Gastroesophageal sphincter (tissue), 4 donors: ENCODE measurements around the gene GRIP2. TPM values are rescaled to one million over a fixed set of nuclear protein-coding genes. Genes with fewer than 3 reads are reported as not detected.

Experiments used
- ATAC-seq: fragments of 150-250 bp; one replicate; pipeline ENCODE4 v1.9.1; 2016; ENCODE audit warnings: mild to moderate bottlenecking, moderate library complexity
- H3K27ac ChIP-seq, 4 donors: fragments of 200-600 bp; sonication (generic) in 3 of 4; 1 replicate in 3 of 4; 2 replicates in 1 of 4; pipeline ENCODE4 v1.5.1; 2016 to 2019
- H3K27me3 ChIP-seq: fragments of 200-600 bp; sonication (generic); one replicate; pipeline ENCODE4 v1.5.1; 2019
- H3K36me3 ChIP-seq, 2 donors: fragments of 200-600 bp; sonication (generic); one replicate each; pipeline ENCODE4 v1.5.1; 2019; ENCODE audit warnings: control low read depth in 1 of 2
- H3K4me1 ChIP-seq, 3 donors: fragments of 200-600 bp; sonication (generic); 1 replicate in 2 of 3; 2 replicates in 1 of 3; pipeline ENCODE4 v1.5.1; 2016 to 2019; ENCODE audit warnings: control low read depth in 2 of 3
- H3K4me3 ChIP-seq, 2 donors: fragments of 200-600 bp; sonication (generic); one replicate each; pipeline ENCODE4 v1.5.1; 2019; ENCODE audit warnings: mild to moderate bottlenecking in 1 of 2, moderate library complexity in 1 of 2
- H3K9me3 ChIP-seq, 3 donors: fragments of 200-600 bp; sonication (generic); one replicate each; pipeline ENCODE4 v1.5.1; 2017 to 2019; ENCODE audit warnings: control low read depth in 2 of 3
- CTCF ChIP-seq, 4 experiments: fragments of 200-600 bp in 2 of 4; fragments of 450-650 bp in 2 of 4; sonication (generic) in 1 of 4; IDR thresholded peaks; one replicate each; pipeline ENCODE4 v1.5.1; 2017 to 2019; ENCODE audit warnings: antibody characterized with exemption in 4 of 4, mild to moderate bottlenecking in 2 of 4, moderate library complexity in 2 of 4
- EP300 ChIP-seq: sonication (generic); formaldehyde crosslinking; IDR thresholded peaks from one replicate; pipeline ENCODE4 v1.6.1; 2017; ENCODE audit warnings: antibody characterized with exemption, mild to moderate bottlenecking
- POLR2A ChIP-seq, 2 donors: fragments of 450-650 bp; IDR thresholded peaks; one replicate each; pipeline ENCODE4 v1.6.1; 2017; ENCODE audit warnings: antibody characterized with exemption in 2 of 2, mild to moderate bottlenecking in 2 of 2, moderate library complexity in 1 of 2
- POLR2AphosphoS5 ChIP-seq: sonication (generic); formaldehyde crosslinking; IDR thresholded peaks from one replicate; pipeline ENCODE4 v1.6.1; 2017; ENCODE audit warnings: antibody characterized with exemption
- WGBS, 2 donors: methylation state at CpG; one replicate each; pipeline ENCODE4 v1.1.5; 2018; ENCODE audit warnings: low coverage in 1 of 2; 5-methylcytosine and 5-hydroxymethylcytosine counted together
- total RNA-seq, 4 donors: library from RNA; depleted of rRNA; stranded (reverse); fragments of >200 nt; gene quantifications; one replicate each; pipeline ENCODE4 v1.1.0, GENCODE V29; 2016

The GRIP2 gene
- total RNA-seq, 4 donors from 2014 or later, result 0.27 to 1.6 (median 0.72) TPM

DNA sequence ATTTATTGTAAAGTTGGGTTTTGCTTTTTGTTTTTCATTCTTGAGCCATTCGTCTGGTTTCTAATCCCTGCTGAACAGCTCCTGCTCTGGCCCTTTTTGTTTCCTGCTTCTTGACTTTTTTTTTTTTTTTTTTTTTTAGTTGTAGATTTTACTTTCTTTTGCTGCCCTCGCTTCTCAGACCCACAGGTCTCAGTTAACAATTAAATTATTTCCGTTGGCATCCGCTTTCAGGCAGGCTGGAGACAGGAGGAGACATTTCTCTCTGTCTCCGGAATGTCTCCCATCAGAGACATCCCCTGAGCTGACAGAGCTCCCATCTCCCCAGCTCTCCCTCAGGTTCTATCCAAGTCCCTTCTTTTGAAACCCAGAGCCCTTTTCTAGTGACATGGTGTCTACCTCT lies 69.1 kb downstream of the GRIP2 start:
- ATAC-seq, result no peak
- H3K36me3 ChIP-seq, result peaks cover 0 to 88% of the 10 kb centered on the region in 2 donors
- no peak overlapping the region for H3K4me3 ChIP-seq
- H3K9me3 ChIP-seq, result no peaks in the 10 kb centered on the region
- WGBS, 2 donors, result 90 to 100% methylated on average over 2 of the region's 5 CpGs
- no peaks in the 10 kb centered on the region for H3K27me3 ChIP-seq
- no peak overlapping the region for H3K27ac ChIP-seq
- peaks cover 0 to 22% (median 12%) of the 10 kb centered on the region in 3 donors for H3K4me1 ChIP-seq
- TF ChIP-seq POLR2AphosphoS5 (no peak), CTCF (IDR thresholded peaks at IDR 0.05) (no peak), POLR2A (IDR thresholded peaks at IDR 0.05) (no peak)

DNA sequence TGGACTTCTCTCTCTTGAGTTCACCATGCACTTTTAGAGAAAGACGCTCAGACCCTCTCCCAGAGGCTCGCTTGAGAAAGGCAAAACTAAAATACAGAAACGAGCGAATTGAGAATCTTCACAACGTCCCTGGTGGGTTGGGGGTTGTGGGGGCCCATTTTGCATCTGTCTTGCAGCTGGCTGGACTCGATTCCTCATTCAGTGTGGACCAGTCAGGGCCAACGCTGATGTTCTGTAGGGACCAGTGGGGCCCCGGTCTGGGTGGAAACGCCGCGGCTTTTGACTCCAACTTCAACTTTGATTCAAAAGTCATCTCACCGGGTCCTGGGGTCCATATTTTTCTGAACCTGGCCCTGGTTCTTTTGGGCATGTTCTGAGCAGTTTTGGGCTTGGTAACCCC lies 69.7 kb downstream of the GRIP2 start:
- no peaks in the 10 kb centered on the region for H3K9me3 ChIP-seq
- peaks cover 0 to 85% of the 10 kb centered on the region in 2 donors for H3K36me3 ChIP-seq
- TF ChIP-seq CTCF (IDR thresholded peaks at IDR 0.05) (no peak), POLR2A (IDR thresholded peaks at IDR 0.05) (no peak), EP300 (no peak), POLR2AphosphoS5 (no peak)
- 77 to 84% methylated on average over 5 to 12 of the region's 12 CpGs for WGBS, 2 donors
- H3K4me1 ChIP-seq, result peaks cover 0 to 22% (median 12%) of the 10 kb centered on the region in 3 donors
- no peak overlapping the region for H3K4me3 ChIP-seq
- no peak for ATAC-seq
- H3K27ac ChIP-seq, result no peak overlapping the region
- H3K27me3 ChIP-seq, result no peaks in the 10 kb centered on the region

DNA sequence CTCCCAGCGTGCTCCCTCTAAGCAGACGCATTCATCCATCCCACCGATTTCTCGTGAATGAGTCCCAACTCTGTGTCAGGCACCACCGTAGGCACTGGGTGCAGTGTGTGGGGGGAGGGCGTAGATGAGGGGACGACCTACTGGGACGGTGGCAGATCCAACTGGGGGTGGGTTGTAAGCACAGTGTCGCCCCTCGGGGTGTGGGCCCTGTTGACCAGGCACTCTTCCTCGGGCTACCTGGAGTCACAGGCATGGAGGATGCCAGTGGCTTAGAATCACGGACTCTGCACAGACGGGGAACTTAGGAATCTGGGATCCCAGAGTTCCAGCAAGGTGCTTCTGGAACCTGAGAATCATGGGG lies 71.5 kb downstream of the GRIP2 start:
- H3K36me3 ChIP-seq, result peaks cover 0 to 85% of the 10 kb centered on the region in 2 donors
- no peaks in the 10 kb centered on the region for H3K27me3 ChIP-seq
- no peak for ATAC-seq
- TF ChIP-seq POLR2AphosphoS5 (no peak), POLR2A (IDR thresholded peaks at IDR 0.05) (no peak), EP300 (no peak), CTCF (IDR thresholded peaks at IDR 0.05) (no peak)
- H3K4me3 ChIP-seq, result no peak overlapping the region
- 63 to 100% methylated on average over 2 to 6 of the region's 13 CpGs for WGBS, 2 donors
- H3K4me1 ChIP-seq, result peaks cover 0 to 12% (median 7%) of the 10 kb centered on the region in 3 donors
- no peaks in the 10 kb centered on the region for H3K9me3 ChIP-seq
- no peak overlapping the region for H3K27ac ChIP-seq

GRCh38 chr3:14467814-14468620 lies 72.1 kb downstream of the GRIP2 start:
- no peak overlapping the region for H3K27ac ChIP-seq
- peaks cover 0 to 6% (median 4%) of the 10 kb centered on the region in 3 donors for H3K4me1 ChIP-seq
- 53 to 67% methylated on average over 10 of the region's 15 CpGs for WGBS, 2 donors
- peaks cover 0 to 85% of the 10 kb centered on the region in 2 donors for H3K36me3 ChIP-seq
- TF ChIP-seq CTCF (IDR thresholded peaks at IDR 0.05), result peak in 3 of 4 experiments; percentile 91 to 94 (median 93)
- TF ChIP-seq POLR2AphosphoS5, result peak; percentile 37
- TF ChIP-seq POLR2A (IDR thresholded peaks at IDR 0.05), result no peak
- H3K9me3 ChIP-seq, result no peaks in the 10 kb centered on the region
- H3K27me3 ChIP-seq, result no peaks in the 10 kb centered on the region
- peak; percentile 45 for ATAC-seq
- H3K4me3 ChIP-seq, result no peak overlapping the region
